ENCODE measurements around the gene C1QTNF6.
"Not testable (repeated sequence)": the region's sequence is repeated elsewhere in the genome, so short reads cannot be mapped to it uniquely, and the experiment has no call there.

C1QTNF6 gene

DNA sequence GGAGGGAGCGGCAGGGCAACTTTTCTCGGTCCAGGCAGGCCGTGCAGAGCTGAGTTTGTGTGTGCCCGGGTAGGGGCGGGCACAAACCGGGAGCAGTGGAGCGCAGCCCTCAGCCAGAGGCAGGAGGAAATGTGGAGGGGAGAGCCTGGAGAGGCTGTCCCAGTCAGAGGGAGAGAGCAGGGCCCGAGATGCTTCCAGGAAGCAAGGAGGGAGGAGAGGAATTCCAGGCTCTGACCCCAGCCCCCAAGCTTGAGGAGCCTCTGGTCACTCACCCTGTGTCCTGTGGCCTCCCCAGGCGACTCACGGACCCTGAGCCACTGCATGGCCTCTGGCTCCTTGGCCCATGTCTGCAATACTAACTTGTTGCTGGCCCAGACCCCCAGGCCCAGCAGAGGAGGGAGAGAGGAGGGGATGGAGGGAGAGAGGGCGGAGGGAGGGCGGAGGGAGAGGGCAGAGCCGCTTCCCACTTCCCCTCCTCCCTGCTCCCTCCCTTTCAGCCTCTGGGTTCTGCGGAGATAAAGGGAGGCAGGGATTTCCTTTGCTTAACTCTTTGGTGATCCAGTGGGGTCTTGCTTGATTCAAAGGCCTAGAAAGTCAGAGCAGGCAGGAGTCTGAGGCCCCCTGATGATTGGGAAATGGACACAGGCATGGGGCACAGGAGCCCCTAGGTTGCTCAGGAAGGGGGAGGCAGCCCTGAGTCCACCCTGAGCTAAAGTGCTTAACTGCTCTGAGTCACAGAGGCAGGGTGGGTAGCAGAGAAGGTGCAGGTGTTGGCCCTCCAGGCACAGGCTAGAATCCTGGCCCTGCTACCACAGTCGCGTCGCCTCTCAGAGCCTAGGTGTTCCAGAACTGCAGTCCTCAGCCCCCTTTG, at the start of gene C1QTNF6:
Gene C1QTNF6 (minus strand): TSS at position 357 of the 871 bp plus-strand sequence. CDS start 34 bp downstream, at position 323.
- H3K9me3 ChIP-seq, result no peaks in the 10 kb centered on the region
- H3K36me3 ChIP-seq, result no peaks in the 10 kb centered on the region
- H3K4me1 ChIP-seq (ENCODE audit: control insufficient read depth in 1 of 2, insufficient read depth in 1 of 2, low read depth in 1 of 2, low read length in 1 of 2), result no peaks in the 10 kb centered on the region
- H3K27me3 ChIP-seq, result peaks cover 17% of the 10 kb centered on the region
- H3K27ac ChIP-seq, result no peak within 1 kb of the TSS
- TF ChIP-seq, protein P1, sequence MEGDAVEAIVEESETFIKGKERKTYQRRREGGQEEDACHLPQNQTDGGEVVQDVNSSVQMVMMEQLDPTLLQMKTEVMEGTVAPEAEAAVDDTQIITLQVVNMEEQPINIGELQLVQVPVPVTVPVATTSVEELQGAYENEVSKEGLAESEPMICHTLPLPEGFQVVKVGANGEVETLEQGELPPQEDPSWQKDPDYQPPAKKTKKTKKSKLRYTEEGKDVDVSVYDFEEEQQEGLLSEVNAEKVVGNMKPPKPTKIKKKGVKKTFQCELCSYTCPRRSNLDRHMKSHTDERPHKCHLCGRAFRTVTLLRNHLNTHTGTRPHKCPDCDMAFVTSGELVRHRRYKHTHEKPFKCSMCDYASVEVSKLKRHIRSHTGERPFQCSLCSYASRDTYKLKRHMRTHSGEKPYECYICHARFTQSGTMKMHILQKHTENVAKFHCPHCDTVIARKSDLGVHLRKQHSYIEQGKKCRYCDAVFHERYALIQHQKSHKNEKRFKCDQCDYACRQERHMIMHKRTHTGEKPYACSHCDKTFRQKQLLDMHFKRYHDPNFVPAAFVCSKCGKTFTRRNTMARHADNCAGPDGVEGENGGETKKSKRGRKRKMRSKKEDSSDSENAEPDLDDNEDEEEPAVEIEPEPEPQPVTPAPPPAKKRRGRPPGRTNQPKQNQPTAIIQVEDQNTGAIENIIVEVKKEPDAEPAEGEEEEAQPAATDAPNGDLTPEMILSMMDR (IDR thresholded peaks at IDR 0.05), result no peak
- H3K4me3 ChIP-seq (ENCODE audit: low read depth in 1 of 2, low read length in 1 of 2), result no peak within 1 kb of the TSS

DNA sequence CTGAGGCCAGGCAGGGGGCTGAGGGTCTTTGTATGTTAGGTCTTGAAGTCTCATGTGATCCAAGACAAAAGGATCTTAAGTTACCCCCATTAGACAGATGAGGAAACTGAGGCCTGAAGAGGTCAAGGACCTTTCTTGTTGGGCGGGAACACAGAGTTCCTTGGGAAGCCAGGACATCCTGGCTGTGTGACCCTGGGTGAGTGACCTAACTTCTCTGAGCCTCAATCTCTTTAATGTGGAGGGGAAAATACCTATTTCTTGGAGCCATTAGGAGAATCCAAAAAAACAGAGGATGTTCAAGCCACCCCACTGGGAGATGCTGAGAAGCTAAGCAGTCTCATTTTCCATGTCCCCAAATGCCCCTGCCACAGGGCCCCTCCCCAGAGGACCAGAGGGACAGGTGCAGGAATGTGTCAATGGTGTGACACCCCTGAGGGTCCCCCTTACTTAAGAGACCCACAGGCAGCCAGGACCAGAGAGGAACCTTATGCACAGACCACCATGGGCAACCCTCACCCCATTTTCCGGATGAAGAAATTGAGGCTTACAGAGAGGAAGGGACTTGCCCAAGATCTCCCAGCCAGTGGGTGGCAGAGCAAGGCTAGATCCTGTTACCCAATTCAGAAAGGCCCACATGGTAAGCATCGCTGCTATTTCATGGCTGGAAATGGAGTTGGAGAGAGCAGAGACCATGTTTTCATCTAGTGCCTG, 48.0 kb upstream of the C1QTNF6 start:
- TF ChIP-seq, protein P1 (IDR thresholded peaks at IDR 0.05), result peak; percentile 21
- H3K4me3 ChIP-seq (ENCODE audit: low read depth in 1 of 2, low read length in 1 of 2), result peak overlapping the region; percentile 27 to 92
- H3K36me3 ChIP-seq, result peaks cover 100% of the 10 kb centered on the region
- H3K9me3 ChIP-seq, result no peaks in the 10 kb centered on the region
- H3K27ac ChIP-seq, result peak overlapping the region; percentile 99
- H3K27me3 ChIP-seq, result no peaks in the 10 kb centered on the region
- H3K4me1 ChIP-seq (ENCODE audit: control insufficient read depth in 1 of 2, insufficient read depth in 1 of 2, low read depth in 1 of 2, low read length in 1 of 2), result peaks cover 97 to 100% of the 10 kb centered on the region in 2 experiments

DNA sequence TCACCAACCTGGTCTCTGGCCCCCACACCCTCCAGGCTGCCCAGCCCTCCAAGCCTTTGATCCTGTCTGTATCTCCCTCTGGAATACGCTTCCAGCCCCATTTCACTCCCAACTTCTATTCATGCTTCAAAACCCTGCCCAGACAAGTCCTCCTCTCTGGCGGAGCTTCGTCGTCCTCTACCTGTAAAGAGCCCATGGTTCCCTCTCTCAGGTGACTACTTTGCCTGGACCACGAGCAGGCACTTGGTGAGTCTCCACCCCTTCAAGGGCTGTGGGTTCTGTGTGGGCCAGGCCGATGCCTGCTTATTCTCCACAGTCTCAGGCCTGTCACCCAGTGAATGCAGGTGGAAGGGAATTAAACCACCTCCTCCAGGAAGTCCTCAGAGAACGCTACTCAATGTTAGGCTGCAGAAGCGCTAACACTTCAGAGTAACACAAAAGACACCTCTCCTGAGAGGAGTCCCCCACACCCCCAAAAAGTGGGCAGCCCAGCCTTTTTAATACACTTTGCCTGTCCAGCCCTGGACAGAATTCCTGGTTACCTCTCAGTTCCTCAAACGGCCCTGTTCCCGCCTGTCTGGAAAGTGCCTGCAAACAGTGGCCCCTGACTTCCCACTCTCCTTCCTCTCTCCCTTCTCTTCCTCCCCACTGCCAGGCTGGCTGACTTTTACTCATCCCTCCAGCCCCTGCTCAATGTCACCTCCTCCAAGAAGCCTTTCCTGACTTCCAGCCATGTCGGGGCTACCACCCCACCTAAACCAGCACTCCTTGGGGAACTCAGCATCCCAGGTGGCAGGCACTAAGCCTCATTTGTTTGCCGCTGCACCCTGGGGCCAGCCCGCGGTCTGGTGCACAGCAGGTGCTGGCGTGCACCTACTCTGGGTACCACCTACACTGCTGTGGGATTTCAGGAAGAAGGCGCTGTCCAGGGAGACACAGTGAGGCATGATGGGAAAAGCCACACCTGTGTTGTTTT, 47.0 kb upstream of the C1QTNF6 start:
- H3K4me1 ChIP-seq (ENCODE audit: control insufficient read depth in 1 of 2, insufficient read depth in 1 of 2, low read depth in 1 of 2, low read length in 1 of 2), result peaks cover 97 to 100% of the 10 kb centered on the region in 2 experiments

DNA sequence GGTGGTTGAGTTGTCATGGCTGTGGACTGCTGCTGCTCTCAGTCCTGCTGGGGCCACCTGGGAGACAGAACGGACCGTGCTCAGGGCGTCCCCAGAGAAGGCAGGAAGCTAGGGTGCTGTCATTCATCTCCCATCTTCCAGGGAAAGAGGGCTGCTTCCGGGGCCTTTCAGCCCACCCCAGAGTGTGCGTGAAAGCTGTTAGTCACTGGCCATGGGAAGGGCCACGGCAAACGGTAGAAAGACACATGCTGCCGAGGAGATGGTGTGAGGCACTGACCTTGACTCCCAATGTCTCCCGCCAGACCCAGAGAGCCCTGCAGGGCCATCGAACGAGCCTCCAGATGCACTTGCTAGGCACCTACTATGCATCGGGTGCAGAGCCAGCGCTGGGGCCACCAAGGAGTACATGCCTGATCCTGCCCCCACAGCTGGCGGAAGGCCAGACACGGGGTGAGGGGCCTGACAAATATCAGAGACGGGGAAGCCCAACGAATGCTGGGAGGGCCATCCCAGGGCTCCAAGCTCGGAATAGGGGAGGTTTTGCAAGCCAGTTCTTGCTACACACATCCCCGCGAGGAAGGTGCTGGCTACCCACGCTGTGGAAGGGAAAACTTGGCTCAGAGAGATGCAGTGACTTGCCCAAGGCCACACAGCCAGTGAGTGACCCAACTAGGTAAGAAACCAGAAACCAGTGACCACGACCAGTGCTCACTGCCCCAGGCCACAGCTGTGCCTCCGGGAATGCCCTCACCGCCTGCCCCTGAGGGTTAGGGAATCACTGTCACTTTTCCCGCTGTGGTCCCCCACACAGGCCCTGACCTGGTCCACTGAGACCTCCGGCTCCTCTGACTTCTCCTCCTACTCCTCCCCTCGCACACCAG, 45.9 kb upstream of the C1QTNF6 start:
- Histone ChIP-seq H3K27ac (peak overlapping the region; percentile 99), H3K36me3 (peaks cover 100% of the 10 kb centered on the region), H3K9me3 (no peaks in the 10 kb centered on the region), H3K4me3 (ENCODE audit: low read depth in 1 of 2, low read length in 1 of 2) (peak overlapping the region in 1 of 2 experiments; percentile 92), H3K4me1 (ENCODE audit: control insufficient read depth in 1 of 2, insufficient read depth in 1 of 2, low read depth in 1 of 2, low read length in 1 of 2) (peaks cover 96 to 100% of the 10 kb centered on the region in 2 experiments), H3K27me3 (no peaks in the 10 kb centered on the region)
- TF ChIP-seq, protein P1 (IDR thresholded peaks at IDR 0.05), result no peak

More for the DNA sequence above, 47.0 kb upstream of the C1QTNF6 start:
- TF ChIP-seq, protein P1 (IDR thresholded peaks at IDR 0.05), result no peak
- Histone ChIP-seq H3K4me3 (ENCODE audit: low read depth in 1 of 2, low read length in 1 of 2) (peak overlapping the region; percentile 12 to 92), H3K9me3 (no peaks in the 10 kb centered on the region), H3K27ac (peak overlapping the region; percentile 99), H3K36me3 (peaks cover 100% of the 10 kb centered on the region), H3K27me3 (no peaks in the 10 kb centered on the region)

DNA sequence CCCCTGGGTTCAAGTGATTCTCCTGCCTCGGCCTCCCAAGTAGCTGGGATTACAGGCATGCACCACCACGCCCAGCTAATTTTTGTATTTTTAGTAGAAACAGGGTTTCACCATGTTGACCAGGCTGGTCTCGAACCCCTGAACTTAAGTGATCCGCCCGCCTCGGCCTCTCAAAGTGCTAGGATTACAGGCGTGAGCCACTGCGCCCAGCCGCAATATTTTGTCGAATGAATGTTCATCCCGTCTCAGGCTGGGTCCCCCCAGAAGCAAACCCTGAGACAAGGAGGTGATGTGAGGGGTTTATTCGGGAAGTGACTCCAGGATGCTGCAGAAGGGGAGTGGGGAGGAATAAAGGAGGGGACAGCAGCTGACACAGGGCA, 45.3 kb upstream of the C1QTNF6 start:
- not testable (repeated sequence) for H3K27me3 ChIP-seq; H3K4me3 ChIP-seq (ENCODE audit: low read depth in 1 of 2, low read length in 1 of 2); H3K9me3 ChIP-seq
- Histone ChIP-seq H3K27ac (peak overlapping the region; percentile 99), H3K36me3 (peaks cover 100% of the 10 kb centered on the region), H3K4me1 (ENCODE audit: control insufficient read depth in 1 of 2, insufficient read depth in 1 of 2, low read depth in 1 of 2, low read length in 1 of 2) (peaks cover 96 to 100% of the 10 kb centered on the region in 2 experiments)

Measured in neutrophil (primary cell).